Posterior vena cava (tissue), 2 donors: Measurements from ENCODE around the gene CDY1. TPM values are rescaled to one million over a fixed set of nuclear protein-coding genes. Genes with fewer than 3 reads are reported as not detected.
"Not testable (repeated sequence)": the region's sequence is repeated elsewhere in the genome, so short reads cannot be mapped to it uniquely, and the experiment has no call there.

ENCODE experiments used
- DNase-seq: peaks from one replicate; pipeline ENCODE4 v3.0.0-alpha.2; 2020; ENCODE audit warnings: low spot score
- intact Hi-C, 2 donors: fragments of 100-400 bp; cut with DNase I; formaldehyde crosslinking; loops; one replicate each; pipeline versions ENCODE4 v1.14.1 to v1.14.2; 2022 to 2023
- long read RNA-seq, 2 donors: library from polyadenylated mRNA; unstranded; transcript quantifications; one replicate each; pipeline ENCODE4 v2.0.0, GENCODE V29; 2020 to 2021
- total RNA-seq, 2 donors: library from RNA; stranded (reverse); fragmentation: NEBNext Ultra II Directional; extraction: Animal tissue kit (Norgen Biotek cat#: 25700); gene quantifications; one replicate each; pipeline ENCODE4 v1.2.1, GENCODE V29; 2021
- donor health status: DM: yes; HTN: yes; CAD: no.
- donor health status: DM: yes; HTN: yes; CAD: no.

The CDY1 gene
- not detected for total RNA-seq
- long read RNA-seq, donor 1, result 0 reads
- long read RNA-seq, donor 2, result 0 reads

GRCh38 chrY:25621817-25622216, at the start of gene CDY1:
CDY1 (plus strand) TSS chrY:25622117; CDS start chrY:25622443, 326 bp downstream.
- DNase-seq, intact Hi-C loops: not testable (repeated sequence)

DNA sequence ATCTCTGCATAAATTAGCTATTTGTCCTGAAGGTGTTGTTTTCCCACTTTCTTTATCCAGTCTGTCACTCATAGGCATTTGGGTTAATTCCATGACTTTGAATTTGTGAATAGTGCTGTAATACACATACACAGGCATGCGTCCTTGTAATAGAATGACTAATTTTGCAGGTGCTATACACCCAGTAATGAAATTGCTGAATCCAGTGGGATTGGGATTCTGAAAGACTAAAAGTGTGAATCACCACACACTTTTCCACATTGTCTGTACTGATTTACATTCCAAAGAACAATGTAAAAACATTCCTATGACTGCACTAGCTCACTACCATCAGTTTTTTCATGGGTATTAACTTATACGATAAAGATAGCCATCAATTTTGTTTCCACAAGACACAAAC, 28.6 kb upstream of the CDY1 start:
- intact Hi-C loops, result not testable (repeated sequence)

DNA sequence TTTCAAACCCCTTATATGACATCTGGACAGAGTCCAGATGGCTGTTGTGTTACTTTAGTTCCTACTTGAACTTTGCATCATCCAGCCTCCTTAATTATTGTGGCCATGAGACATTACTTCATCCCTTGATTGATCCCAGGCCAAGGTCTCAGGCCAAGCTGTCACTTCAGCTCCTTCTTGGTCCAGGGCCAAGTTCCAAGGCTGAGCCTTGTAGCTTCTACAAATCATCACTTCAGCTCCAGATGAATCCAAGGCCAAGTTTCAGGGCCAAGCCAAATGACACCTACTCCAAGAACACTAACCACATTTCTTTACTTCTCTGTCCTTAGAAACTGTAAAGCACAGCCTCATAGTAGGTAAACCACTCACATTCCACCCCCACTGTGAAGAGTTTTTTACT, 1.7 kb upstream of the CDY1 start:
- intact Hi-C loops, result not testable (repeated sequence)

More for the DNA sequence above, 28.6 kb upstream of the CDY1 start:
- not testable (repeated sequence) for DNase-seq

GRCh38 chrY:25626524-25626923, 4.6 kb downstream of the CDY1 start:
- intact Hi-C loops, DNase-seq: not testable (repeated sequence)

More for the DNA sequence above, 1.7 kb upstream of the CDY1 start:
- not testable (repeated sequence) for DNase-seq

- intact Hi-C loops, DNase-seq: not testable (repeated sequence)
Measured at GRCh38 chrY:25630383-25631112, 8.6 kb downstream of the CDY1 start.

DNA sequence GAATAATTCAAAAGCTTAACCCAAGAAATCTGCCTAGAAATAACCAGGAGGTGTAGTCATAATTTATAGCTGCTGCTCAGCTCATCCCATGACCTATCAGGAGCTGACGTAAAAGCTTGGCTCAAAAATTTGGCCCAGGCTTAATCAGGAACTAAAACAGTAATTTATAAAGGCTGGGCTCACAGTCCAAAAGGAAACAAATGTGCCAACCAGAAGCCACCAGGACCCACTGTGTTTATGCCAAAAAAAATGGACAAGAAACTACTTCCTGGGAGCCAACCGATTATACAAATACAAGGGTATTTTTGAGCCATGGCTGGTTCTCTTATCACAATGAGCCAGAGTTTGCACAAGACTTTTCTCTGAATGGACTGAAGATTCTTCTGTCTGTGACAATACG, 17.9 kb downstream of the CDY1 start:
- intact Hi-C loops, DNase-seq: not testable (repeated sequence)

- intact Hi-C loops, DNase-seq: not testable (repeated sequence)
Measured at GRCh38 chrY:25643024-25643915, 21.4 kb downstream of the CDY1 start.
